Activated CD4-positive, alpha-beta T cell treated with anti-CD3 and anti-CD28 coated beads, Interleukin-2, amount 50 U/mL, for 1 hour (primary cell): ENCODE results near the gene RPS6KA2.

Experiments
- DNase-seq: peaks from one replicate; pipeline ENCODE4 v3.0.0-alpha.2; 2020

Gene RPS6KA2

DNA sequence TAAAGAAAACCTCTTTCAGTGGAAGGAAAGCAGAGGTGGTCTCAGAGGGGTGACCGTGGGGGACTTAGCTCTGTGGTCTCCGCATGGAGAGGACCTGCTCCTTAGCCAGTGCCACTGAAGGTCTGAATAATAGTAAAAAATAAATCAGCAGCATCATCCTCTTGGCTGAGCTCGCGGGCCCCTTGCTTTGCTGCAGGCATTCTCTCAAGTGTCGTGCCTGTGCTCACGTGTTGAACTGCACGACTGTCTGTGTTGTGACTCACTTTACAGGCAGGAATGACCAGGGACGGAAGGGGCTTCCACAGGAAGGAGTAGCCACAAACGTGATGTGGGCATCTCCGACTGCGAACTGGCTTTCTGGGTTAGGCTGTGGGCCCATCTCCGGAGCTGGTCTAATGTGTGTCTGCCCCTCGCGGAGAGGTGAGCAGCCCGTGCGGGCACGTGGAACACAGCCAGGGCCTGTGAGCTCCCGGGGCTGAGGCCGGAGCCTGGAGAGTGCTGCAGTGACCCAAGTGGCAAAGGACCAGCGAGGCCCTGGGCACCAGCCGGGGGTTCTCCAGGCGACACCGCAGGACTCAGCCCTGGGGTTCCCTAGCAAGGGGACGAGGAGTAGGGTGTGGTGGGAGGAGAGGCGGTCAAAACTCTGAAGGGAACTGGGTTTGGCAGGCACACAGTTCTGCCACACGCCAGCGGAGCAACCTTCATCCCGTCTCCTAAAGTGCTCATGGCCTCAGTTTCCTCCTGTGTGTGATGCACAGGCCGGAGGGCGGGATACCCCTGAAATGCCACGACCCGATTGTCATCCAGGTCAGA, 129.8 kb downstream of the RPS6KA2 start:
- DNase-seq = no peak

DNA sequence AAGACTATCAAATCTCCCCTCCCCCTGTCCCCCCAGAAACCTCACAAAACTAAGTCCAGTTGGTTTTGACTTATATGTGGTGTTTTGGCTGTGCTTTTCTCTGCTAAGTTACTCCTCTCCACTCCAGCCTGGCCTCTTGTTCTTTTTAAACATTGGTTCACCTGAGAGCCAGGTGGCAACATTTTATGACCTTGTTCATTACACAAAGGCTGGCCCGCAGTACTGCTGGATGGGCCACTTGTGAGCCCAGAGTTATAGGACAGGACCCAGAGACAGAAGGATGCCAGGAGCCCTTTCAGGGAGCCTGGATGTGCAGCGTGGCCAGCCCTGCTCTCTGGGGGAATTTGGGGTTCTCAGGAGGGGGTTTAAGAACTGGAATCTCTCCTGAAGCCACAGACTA, 130.6 kb downstream of the RPS6KA2 start:
- DNase-seq = no peak

DNA sequence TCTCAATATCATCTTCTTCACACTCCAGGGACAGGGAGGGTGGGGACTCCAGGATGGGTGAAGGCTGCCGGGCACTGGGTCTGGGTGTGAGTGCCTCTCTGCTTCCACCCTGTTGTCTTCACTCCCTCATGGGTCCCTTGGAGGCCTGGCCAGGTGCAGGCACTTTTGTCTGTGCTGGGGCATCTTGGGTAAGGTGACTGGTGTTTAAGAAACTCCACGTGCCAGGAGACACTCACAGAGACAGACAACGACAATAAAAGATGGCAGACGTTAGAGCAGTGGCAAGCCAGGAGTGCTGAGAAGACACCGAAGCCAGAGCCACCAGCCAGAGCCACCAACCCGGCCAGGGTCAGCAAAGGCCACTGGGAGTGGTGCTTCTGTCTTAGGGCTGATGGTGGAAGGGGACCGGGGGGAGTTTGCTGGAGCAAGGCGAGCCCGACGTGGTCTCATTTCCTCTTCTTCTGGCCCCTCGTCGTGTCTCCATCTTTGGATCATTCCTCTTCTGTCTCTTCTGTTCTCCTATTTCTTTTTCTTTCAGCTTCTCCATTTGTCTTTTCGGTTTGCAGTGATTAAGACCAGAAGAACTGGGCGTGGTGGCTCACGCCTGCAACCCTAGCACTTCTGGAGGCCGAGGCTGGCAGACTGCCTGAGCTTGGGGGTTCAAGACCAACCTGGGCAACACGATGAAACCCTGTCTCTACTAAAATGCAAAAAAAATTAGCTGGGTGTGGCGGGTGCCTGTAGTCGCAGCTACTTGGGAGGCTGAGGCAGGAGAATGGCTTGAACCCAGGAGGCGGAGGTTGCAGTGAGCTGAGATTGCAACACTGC, 131.3 kb downstream of the RPS6KA2 start:
- DNase-seq = no peak

DNA sequence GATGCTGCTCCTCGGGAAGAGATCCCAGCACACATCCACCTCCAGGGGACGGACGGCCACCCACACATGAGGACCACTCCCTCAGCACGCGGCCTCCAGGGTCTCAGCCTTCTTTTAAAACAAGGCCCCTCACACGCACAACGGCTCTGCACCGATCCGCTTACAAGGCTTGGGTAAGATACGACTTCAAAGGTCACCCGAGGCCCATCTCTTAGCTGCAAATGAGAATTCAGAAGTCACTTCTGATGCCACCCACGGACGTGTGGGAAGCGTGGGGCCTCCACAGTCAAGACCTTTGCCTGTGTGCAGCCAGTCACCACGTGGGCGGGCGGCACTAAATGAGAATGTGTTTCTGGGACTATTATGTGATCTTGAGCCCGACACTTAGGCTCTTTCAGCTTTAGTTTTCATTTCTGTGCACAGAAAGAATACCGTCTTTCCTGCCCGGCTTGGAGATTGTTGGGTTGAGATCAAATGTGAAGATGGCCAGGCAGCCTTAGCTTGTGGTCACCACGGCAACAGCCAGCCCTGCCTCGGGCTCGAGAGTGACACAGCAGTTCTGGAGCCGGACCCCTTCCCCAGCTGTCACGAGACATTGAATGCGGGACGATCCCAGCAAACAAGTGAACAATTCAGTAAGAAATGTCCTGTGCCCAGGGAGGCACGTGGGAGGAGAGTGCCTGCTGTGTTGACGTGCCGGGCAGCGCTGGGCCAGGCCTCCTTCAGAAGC, 132.1 kb downstream of the RPS6KA2 start:
- no peak for DNase-seq

DNA sequence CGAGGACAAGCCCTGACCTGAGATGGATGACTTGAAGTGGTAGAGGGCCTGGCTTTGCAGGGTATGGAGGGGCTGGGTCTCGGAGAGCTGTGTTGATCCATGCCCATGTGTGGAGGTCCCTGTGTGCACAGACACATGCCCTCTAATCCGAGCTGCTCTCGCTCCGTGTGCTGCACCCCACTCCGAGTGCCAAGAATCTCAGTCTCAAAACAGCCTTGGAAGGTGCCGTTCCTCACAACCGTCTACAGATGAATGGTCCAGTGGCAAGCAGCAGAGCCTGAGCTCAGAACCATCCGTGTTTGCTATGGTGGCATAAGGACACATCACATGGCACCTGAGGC, 133.0 kb downstream of the RPS6KA2 start:
- no peak for DNase-seq

DNA sequence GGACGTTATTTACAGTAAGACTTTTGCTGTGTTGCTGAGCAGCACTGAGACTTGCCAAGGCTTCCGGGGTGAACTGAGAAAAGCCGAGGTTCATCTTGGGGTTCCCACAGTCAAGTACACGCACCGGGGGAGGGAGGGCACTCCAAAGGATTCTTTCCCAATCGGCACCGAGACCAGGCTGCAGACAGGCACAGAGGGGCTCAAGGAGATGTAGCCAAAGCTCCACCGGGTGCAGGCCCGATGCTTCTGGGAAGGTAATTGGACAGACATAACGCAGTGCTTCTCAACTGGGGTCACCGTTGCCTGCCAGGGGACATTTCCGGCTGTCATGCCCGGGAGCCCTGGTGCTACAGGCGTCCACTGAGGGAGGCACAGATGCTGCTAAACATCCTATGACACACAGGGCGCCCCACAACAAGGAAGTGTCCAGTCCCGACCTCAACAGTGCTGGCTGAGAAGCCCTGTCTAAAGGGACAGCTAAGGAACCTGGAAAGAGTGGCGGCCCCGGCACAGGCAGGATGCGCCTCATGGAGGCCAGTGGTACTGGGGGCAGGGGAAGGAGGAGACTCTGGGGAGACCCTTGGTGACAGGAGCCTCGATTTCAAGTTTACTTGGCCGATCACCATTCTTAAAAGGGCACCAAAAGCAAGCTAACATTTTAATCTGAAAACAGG, 133.5 kb downstream of the RPS6KA2 start:
- no peak for DNase-seq

DNA sequence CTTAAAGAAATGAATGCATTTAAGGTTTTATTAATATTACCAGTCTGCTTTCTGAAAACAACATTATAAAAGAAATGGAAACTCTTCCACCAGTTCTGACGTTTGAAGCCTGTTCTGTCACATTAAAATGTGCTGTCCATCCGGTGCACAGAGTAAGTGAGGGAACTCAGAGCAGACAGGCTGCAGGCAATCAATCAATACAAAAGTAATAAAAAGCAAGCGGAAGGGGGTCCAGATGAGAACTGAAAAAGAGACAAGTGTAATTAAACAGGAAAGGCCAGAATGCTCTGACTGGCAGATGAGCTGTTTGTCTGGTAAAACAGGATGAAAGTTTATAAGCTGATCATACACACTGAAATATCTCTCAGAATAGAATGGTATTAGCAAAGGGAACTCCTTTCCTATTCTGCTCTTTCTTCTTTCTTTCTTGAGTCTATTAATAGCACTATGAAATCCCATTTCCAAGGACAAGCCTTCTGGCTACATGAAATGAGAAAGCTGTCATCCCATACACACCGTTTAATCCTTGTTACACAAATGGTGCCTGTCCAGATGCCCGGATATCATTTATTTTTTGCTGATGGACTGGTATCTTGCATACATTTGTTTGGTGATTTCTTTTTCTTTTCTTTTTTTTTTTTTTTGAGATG, 134.8 kb downstream of the RPS6KA2 start:
- DNase-seq = no peak

DNA sequence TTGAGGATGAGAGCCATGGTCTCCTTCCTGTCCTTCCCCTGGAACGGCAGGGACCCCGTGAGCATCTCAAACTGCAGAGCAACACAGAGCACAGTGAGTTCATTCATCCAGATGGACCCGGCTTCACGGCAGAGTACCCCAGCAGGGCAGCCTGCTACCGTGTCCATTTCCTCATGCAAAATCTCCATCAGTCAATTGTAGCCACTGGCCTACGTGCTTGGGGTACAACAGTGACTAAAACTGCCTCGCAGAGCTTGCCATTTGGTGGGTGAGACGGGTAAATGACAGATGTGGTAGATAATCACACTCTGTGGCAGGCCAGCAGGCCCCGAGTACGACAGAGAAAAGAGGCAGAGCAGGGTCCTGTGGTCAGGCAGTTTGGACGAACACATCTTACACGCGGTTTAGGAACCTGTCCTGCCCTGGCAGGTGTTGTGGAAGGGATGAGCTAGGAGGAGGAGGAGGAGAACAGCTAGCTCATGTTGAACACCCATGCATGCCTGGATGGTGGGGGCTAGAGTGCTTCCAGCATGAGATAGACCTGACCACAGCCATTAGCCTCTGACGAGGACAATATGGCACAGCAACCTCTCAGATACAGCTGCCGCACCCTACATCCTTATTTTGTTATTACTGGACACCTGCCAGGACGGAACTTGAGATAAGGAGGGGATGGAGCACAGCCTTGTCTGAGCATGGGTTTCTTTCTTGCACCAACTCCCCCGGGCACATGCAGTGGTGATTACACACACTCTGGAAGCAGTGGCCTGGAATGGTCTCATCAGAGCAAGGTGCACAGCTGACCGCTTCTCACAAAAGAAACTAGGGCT, 136.2 kb downstream of the RPS6KA2 start:
- no peak for DNase-seq

DNA sequence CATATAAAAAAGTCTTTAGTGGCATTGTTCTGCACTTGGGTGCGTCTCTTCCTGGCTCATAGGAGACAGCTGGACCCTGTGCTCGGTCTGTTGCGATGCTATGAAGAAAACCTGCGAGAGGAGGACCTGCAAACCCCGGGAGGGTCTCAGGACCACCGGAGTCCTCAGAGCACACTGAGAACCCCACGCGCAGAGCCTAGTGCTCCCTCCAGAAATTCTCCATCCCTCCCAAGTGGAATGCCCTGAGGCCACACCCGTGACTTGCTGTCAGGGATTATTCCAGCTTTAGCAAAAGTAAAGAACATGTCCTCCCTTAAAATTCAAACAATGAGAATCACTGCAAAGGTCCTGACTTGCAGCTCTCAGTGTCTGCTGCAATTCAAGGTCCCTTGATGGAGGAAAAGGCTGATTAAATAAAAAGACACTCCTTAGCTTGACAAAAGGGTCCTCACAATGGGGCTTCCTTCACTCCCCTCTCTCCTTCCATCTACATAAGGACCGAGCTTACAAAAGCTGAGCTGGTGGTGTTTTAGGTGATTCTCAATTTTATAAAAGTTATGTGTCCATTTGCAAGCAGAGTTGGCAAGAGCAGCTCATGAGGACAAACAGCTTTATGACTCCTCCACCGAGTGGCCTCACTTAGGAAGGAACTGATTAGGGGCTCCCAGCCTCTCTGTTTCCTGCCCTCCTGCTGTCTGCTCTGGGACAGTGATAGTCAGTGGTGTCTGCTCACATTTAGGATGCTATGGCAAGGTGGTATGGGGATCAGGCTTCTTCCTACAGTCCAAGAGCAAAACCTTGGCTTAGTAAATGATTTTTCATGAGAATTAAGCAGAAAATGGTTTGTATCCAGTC, 137.5 kb downstream of the RPS6KA2 start:
- DNase-seq = no peak

DNA sequence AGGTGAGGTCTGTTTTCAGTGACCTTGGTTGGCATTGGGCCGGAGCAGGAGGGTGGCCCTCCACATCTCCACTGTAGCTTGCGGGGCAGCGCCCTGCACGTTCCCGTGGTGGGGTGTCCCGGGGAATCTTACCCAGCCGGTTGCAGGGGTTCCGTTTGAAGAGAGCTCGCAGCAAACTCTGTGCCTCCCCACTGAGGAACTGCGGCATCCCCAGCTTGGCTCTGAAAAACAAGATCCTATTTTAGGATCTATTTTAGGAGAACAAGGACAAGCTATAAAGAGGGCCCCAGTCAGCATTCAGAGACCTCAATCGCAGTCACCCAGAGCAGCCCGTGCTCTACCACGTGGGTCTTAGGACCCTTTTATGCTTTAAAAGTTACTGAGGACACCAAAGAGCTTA, 138.3 kb downstream of the RPS6KA2 start:
- DNase-seq = no peak

DNA sequence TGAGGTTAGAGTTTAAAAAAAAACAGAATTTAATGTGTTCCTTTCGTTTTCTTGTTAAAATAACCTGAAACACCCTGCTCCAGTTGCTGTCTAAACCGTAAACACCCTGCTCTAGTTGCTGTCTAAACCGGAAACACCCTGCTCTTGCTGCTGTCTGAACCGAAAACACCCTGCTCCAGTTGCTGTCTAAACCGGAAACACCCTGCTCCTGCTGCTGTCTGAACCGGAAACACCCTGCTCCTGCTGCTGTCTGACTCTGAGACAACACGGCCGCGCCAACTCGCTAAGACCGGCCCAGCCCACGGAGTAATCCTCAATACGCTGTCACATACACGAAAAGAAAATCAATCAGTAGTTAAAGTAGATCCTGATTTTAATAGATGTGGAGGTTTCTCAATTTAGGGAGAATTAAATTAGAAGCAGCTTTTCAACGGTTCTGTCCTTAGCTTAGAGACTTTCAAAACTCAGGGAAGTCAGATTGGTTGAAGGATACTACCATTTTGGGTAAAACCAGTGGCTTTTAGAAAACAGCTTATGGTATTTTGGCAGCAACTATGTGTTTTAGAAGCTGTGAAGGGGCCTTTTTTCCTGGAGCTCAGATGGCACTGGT, 138.9 kb downstream of the RPS6KA2 start:
- DNase-seq = peak; percentile 75

DNA sequence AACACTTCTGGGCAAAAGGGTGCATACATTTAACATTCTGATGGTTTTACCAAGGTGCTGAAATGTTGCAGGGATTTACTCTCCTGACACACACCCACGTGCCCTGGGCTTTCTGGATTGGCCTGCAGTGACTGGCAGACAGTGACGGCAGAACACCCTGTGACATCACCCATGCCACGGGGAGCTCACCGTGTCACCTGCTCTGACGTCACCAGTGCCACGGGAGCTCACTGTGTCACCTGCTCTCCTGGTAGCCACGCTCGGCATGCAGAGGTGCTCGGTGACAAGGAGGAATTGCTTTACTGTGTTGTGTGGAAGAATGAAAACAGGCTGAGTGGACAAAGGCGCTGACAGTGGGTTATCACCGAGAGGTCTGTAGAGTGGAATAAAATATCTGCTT, 139.9 kb downstream of the RPS6KA2 start:
- DNase-seq = no peak

DNA sequence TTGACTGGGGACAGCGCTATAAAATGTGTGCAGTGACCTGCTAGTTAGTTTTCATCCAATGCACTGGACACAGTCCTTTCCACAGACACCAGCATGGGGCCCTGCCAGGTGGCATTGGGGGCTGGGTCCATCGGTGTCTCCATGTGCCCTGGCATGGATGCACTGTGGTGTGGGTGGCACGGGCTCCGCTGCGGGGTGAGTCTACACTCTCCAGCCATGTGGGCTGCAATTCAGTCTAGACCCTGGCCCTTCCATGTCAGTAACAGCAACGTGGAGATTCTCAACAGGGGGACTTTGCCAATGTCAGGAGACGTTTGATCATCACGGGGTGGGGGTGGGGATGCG, 140.5 kb downstream of the RPS6KA2 start:
- no peak for DNase-seq

DNA sequence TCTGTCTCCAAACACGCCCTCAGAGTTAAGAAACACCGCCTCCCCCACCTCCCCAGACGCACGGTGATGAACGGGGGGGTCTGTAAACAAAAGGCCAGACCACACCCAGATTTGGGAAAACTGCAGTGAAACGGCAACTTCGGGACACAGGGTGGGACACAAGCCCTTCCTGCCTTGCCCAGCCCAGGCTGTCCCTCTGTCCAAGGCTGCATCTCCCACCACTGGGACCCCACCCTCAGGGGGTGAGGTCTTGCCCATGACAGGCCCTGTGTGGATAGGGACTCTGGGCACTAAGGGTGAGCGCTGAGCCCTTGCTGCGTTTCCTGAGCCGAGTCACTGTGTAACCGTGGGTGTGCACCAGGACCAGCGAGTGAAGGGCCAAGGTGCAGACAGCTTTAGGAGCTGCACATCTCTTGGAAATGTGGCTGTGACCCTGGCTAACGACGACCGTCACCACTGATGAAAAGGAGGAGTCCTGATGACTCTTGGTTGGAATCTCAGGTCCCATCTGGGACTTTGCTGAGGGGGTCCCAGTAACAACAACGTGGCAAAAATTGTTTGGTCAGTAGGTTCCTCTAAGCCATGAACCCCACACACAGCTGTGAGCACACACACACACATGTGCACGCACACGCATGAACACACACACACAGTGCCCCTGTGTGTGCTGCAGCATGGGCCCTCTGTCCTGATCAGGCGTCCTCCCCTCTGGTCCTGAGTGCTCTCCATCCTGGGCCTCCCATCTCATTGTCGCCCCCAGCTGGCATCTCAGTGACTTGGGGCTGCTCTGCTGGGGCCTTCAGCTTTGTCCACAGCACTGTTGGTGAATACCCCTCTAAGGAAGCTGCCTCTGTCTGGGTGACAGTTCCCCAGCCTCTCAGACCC, 141.2 kb downstream of the RPS6KA2 start:
- DNase-seq = no peak

DNA sequence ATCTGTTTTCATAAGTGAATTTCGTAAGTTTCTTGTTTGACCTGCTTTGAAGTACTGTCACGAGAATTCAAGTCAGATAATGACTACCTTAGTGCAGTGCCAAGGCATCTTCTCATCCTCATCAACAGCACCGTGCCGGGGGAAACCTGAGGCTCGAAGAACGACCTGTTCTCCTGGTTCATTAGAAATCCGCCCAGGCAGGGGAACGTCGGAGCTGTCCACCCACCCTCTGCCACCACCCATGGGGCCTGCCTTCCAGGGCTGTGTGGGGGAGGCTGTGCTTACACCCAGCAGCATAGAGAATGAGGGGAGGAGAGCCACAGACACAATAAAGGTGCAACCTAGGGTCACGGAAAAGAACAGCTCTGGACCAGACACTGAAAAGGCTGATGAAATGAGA, 142.2 kb downstream of the RPS6KA2 start:
- DNase-seq = no peak

DNA sequence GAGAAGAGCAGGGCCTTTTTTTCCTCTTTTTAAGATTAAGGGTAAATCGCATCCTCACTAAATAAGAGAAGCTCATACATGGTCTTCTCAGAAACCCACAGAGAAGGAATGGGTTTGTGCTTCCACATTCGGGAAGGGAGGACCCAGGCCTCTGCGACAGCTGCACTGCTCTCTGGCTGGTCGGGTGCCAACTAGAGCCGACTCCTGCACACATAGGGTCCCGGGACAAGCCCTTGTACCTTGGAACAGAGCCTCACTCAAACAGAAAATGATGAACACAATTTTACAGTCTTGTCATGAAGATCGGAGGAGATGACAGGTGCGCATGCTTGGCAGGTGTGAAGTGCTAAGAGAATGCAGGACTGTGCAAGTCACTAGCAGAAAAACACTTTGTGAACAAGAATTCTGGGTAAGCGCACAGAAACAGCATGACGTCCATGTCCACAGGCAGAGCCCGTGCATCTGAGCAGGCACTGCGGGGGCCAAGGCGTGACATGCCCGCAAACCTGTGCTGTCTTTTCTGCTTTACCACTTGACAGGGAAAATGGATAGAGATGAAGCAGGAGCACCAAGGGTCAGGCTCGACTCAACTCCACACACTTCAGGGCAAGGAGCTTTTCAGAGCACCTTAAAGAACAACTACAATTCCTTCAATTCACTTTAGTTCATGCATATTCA, 143.3 kb downstream of the RPS6KA2 start:
- no peak for DNase-seq

DNA sequence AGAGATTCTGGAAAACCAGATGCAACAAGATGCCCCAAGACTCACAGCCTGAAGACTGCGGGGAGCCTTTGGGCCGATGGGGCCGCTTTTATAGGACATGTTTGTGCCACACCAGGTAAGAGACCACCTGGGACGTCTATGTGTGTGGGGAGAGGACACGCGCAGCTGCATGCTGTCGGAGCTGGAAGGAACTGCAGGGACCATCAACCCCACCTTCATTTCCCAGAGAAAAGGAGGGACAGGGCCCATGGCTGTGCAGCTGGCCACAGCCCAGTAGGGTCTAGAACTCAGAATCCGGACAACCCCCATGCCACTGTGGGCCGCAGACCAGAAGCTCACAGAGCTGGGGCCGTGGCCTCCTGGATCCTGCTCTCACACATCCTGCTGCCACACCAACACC, 144.0 kb downstream of the RPS6KA2 start:
- DNase-seq = no peak

DNA sequence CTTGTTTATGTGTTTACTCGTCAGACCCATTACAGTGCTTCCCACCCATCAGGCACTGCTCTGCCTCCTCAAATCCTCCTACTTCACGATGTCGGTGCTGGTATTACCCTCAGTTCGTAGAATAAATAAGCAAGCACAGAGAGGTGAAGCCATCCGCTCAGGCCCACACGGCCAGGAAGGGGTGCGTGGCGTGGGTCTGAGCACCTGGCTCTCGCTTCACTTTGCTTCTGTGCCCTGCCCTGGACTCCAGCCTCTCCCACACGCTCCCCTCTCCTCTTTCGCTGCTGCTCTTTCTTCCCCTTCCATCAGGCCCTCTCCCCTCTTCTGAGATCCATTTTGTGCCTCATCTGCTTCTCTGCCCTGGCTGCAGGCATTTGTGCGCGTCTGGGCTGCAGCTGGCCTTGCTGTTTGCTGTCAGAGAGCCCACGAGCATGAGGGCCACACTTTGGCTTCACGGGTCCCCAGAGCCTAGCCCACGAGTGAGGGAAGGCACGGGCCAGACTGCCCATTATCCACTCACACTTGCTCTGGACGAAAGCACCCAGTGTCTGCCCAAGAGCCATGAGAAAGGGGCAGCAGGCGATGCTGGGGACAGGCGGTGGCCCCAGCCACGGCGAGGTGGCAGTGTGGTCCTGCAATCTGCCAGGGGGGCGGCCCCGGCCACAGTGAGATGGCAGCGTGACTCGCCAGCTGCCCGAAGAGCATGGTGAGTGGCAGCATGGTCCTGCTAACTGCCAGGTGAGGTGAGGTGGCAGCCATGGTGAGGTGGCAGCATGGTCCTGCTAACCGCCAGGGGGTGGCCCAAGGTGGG, 148.1 kb downstream of the RPS6KA2 start:
- no peak for DNase-seq
